Measurements from ENCODE around the gene SLC22A23.

SLC22A23 gene

DNA sequence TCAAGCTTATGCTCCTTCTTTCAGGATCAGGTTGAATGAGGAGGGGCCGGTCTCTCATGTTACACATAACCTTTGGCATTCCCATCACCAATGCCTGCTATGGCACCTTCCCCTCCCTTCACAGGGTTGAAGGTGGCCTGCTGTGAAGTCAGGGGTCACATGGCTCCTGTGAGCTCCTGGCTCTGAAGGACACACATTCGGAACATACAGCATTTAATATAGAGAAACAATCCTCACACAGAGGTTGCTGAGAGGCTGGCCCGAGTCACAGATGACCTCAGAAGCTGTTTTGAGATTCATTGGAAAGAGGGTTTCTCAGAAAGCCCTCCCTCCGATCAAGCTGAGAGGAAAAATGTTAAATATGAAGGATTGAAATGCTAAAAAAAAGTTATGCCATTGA lies 116.0 kb downstream of the SLC22A23 start:
- DNase-seq (ENCODE audit: low read depth, low spot score) = no peak
- CTCF ChIA-PET = interaction anchor here (1.0 to 2.3 kb wide), 5 partner anchors 10 to 391 kb away, joined by 3 to 8 read pairs (median 3); no protein-coding TSS in a partner anchor
- H3K4me3 ChIP-seq (ENCODE audit: low read depth, low read length) = no peak overlapping the region
- POLR2A ChIA-PET = no interaction called here
- no peak for TF ChIP-seq CTCF (IDR thresholded peaks at IDR 0.05; ENCODE audit: insufficient read depth, low read length, missing control alignments)

DNA sequence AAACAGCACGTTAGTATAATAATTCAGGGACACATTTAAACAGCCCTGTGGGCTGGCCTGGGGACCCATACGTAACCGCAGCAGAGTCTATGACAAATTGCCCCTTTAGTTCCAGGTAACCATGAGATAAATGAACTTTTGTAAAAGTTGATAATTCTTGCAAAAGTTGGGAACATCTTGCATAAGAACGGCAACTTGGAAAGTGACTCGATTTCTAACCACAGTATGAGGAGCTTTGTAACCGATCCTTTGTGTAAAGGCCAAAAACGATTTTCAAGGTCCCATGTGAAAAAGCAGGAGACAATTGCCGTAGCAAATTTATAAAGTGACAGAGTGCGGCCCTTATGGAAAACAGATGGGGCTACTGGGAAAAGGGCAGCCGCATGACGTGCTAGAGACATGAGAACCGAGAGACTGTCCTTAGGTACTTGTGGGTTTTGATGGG lies 116.5 kb downstream of the SLC22A23 start:
- TF ChIP-seq CTCF (IDR thresholded peaks at IDR 0.05; ENCODE audit: insufficient read depth, low read length, missing control alignments) = no peak
- ChIA-PET POLR2A (no interaction called here), CTCF (interaction anchor here (1.0 to 3.5 kb wide), 6 partner anchors 9 to 392 kb away, joined by 3 to 13 read pairs (median 5); no protein-coding TSS in a partner anchor)
- no peak for DNase-seq (ENCODE audit: low read depth, low spot score)
- no peak overlapping the region for H3K4me3 ChIP-seq (ENCODE audit: low read depth, low read length)

GRCh38 chr6:3339811-3340210 lies 117.0 kb downstream of the SLC22A23 start:
- POLR2A ChIA-PET = interaction anchor here (0.6 kb wide), 1 partner anchor 13 kb away, joined by 3 read pairs; no protein-coding TSS in a partner anchor
- CTCF ChIA-PET = interaction anchor here (1.0 to 3.5 kb wide), 5 partner anchors 9 to 392 kb away, joined by 3 to 13 read pairs (median 7); no protein-coding TSS in a partner anchor
- TF ChIP-seq CTCF (IDR thresholded peaks at IDR 0.05; ENCODE audit: insufficient read depth, low read length, missing control alignments) = no peak
- DNase-seq (ENCODE audit: low read depth, low spot score) = no peak
- no peak overlapping the region for H3K4me3 ChIP-seq (ENCODE audit: low read depth, low read length)

GRCh38 chr6:3337521-3338350 lies 119.1 kb downstream of the SLC22A23 start:
- H3K4me3 ChIP-seq (ENCODE audit: low read depth, low read length) = no peak overlapping the region
- POLR2A ChIA-PET = no interaction called here
- no peak for DNase-seq (ENCODE audit: low read depth, low spot score)

DNA sequence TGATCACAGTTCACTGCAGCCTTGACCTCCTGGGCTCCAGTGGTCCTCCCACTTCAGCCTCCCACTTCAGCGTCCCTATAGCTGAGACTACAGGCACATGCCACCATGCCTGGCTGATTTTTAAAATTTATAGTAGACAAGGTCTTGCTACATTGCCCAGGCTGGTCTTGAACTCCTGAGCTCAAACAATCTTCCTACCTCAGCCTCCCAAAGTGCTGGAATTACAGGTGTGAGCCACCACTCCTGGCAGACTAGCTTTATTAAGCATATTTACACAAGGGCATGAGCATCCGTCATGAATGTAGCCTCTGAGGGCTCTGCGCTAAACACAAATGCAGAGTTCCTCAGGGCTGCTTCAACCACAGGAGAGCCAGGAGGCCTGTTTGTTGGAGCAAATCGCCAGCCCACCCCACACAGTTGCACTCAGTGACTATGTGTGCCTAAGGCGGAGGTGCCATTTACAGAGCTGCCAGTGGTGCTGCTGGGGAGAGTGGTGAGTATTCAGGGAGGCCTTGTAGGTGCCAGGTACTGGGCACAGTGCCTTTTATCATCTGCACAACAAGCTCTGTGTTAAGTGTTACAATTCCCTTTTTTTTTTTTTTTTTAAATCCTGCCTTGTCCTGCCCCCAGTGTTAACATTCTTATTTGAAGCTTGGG lies 119.9 kb downstream of the SLC22A23 start:
- POLR2A ChIA-PET = no interaction called here
- H3K4me3 ChIP-seq (ENCODE audit: low read depth, low read length) = no peak overlapping the region
- no peak for TF ChIP-seq CTCF (IDR thresholded peaks at IDR 0.05; ENCODE audit: insufficient read depth, low read length, missing control alignments)
- DNase-seq (ENCODE audit: low read depth, low spot score) = no peak
- CTCF ChIA-PET = interaction anchor here (0.9 to 3.5 kb wide), 4 partner anchors 9 to 512 kb away, joined by 3 to 13 read pairs (median 3); partner anchors contain the start of gene FAM50B

More at GRCh38 chr6:3337521-3338350, 119.1 kb downstream of the SLC22A23 start:
- CTCF ChIA-PET = interaction anchor here (0.9 to 3.5 kb wide), 5 partner anchors 8 to 512 kb away, joined by 3 to 13 read pairs (median 4); partner anchors contain the start of gene FAM50B
- no peak for TF ChIP-seq CTCF (IDR thresholded peaks at IDR 0.05; ENCODE audit: insufficient read depth, low read length, missing control alignments)
